Stimulated activated CD4-positive, alpha-beta T cell treated with anti-CD3 and anti-CD28 coated beads, Interleukin-4, amount 100 ng/mL, for 48 hours (primary cell): ENCODE results near the gene ZNF787.

ENCODE experiments used
- DNase-seq, 2 donors: peaks; one replicate each; pipeline ENCODE4 v3.0.0-alpha.2; 2020; ENCODE audit warnings: low read depth in 2 of 2

ZNF787 gene

DNA sequence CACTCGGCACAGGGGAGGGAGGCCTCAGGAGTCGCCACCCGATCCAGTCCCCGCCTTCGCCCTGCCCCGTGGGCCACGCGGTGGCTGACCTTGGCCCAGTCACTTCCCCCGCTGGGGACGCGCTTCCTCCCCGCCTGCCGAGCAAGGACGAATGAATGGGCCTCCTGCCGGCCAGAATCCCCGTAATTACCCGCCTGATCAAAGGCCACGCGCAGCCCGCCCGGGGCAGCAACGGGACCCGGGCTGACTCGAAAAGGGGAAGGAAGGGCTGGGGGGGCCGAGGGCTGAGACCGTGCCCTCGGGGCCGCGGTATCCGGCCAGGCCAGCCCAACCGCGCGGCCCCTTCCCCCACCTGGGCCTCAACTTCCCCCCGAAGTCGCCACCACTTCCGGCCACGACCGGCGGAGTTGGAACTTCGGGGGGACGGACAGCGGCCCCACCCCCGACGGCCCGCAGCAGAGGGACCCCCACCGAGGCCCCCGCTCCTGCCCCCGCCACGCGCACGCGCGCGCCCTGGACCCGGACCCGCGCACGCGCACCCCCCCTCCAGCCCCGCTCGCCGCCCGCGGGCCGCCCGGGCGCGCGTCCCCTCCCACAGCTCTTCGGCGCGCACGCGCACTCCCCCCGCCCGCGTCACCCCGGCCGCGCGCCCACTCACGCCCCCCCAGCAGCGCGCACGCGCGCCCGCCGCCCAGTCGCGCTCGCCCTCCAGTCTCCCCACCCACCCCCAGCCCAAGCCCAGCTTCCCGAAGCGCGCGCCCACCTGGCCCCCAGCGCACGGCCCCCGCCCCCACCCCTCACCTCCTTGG, 520 bp downstream of the ZNF787 start:
- DNase-seq: peak; percentile 74 to 75

GRCh38 chr19:56120002-56120370, 1.1 kb downstream of the ZNF787 start:
- no peak for DNase-seq

DNA sequence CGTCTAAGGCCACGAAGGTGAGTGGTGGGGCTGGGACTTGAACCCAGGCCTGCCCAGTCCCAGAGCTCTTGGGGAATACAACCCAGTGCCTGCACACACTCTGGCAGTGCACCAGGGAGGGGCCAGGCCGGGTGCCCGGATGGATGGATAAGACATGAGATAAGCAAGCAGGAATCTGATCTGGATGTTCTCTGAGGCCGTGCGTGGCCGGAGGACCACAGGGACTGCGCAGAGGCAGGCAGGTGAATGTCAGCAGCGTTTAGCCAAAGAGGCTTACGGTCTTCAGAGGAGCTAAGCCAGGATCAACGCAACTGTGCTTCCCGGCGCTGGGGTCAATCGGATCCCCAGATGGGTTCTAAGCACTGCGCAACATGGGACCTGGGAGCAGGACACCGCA, 1.5 kb downstream of the ZNF787 start:
- no peak for DNase-seq

DNA sequence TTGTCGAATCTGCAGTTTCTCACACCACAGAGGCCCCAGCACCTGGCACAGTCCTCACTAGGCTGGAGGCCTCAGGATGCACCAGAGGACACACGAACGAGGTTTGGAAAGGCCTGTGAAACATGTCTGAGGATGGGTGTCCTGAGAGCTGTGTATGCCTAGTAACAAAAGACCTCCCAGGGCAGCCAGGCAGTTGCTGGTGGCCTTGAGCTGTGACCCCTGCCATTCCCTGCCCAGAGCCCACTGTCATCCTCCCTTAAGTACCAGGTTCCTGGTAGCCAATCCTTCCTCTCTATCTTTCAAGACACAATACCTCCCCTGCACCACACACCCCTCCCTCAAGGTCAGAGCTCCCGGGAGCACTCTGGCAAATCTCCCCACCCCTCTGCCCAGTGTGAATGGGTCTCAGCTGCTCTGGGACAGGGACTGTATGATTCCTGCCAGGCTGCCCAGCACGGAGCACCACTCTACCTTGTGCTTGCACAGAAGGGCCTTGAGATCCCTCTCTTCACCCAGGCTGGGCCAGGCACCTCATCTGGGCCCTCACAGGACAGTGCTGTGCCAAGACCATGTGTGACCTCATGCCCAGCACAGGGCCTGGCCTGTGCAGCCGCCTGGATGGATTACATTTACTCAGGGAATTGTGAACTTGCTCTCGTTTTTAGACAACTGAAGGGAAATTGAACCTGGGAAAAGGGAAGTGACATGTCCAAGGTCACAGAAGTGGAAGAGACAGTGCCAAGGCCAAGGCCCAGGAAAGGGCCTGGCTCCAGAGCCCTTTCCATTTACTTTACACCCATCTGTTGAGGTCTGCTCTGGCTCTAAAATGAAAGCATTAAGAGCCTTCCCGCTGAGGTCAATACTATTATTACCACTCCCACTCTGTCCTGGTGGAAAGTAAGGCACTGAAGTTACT, 2.2 kb downstream of the ZNF787 start:
- DNase-seq: no peak

DNA sequence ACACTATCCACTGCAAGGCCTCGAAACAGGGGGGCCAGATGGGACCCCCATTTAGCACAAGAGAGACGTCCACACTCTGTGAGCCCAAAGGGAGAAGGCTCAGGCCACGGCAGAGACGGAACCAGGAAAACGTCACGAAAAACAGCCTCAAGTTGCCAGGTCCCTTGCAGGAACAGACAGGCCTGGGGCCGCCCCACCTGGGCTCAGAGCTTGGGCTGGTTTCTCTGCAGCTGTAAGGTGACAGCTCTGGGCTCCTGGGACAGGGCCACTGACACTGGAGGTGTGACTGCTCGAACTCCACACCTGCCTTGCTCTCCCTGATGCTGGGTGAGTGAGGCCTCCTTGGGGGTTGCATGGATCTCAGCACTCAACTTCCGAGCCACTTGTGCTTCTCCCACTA, 3.2 kb downstream of the ZNF787 start:
- no peak for DNase-seq

- DNase-seq: no peak
Observed at GRCh38 chr19:56117376-56117884, 3.7 kb downstream of the ZNF787 start.

DNA sequence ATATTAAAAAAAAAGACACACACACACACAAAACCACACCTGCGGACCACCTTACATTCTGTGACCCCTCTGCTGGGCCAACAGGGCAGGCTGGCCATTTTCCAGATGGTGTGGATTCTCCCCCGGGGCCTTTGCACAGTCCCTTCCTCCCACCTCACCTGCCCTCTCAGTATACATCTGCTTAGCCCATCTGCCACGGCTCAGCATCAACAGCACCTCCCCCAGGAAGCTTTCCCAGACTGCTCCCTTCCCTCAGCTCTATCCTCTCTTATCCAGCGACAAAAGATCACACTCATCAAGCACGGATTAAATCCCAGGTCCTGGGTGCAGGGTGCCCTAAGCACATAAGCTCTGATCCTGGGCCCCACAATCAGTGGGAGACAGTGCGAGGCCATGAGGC, 4.5 kb downstream of the ZNF787 start:
- DNase-seq: no peak

GRCh38 chr19:56115490-56115889, 5.6 kb downstream of the ZNF787 start:
- no peak for DNase-seq

GRCh38 chr19:56114778-56115110, 6.4 kb downstream of the ZNF787 start:
- DNase-seq: no peak

GRCh38 chr19:56114051-56114777, 6.9 kb downstream of the ZNF787 start:
- DNase-seq: no peak

DNA sequence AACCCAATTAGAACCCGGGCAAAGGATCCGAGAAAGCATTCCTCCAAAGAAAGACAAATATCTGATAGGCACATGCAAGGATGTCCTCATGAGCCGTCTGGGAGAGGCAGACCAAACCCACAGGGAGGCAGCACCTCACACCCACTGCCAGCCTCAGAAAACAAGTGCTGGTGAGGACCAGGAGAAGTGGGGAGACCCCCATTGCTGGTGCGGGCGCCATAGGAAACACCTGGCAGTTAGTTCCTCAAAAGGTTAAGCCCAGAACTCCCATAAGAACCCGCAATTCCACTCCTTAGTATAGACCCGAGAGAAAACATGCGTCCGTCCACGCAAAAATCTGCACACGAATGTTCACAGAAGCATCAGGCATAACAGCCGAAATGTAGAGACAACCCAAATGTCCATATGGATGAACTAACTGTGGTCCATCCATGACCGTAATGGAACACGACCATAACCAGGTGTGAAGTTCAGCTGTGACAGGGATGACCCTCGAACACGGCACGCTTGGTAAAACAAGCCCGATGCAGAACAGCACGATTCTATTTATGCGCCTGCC, 7.9 kb downstream of the ZNF787 start:
- DNase-seq: no peak

GRCh38 chr19:56112313-56112709, 8.8 kb downstream of the ZNF787 start:
- DNase-seq: no peak

- peak in 1 of 2 donors; percentile 30 for DNase-seq
Observed at GRCh38 chr19:56111601-56112312, 9.3 kb downstream of the ZNF787 start.

DNA sequence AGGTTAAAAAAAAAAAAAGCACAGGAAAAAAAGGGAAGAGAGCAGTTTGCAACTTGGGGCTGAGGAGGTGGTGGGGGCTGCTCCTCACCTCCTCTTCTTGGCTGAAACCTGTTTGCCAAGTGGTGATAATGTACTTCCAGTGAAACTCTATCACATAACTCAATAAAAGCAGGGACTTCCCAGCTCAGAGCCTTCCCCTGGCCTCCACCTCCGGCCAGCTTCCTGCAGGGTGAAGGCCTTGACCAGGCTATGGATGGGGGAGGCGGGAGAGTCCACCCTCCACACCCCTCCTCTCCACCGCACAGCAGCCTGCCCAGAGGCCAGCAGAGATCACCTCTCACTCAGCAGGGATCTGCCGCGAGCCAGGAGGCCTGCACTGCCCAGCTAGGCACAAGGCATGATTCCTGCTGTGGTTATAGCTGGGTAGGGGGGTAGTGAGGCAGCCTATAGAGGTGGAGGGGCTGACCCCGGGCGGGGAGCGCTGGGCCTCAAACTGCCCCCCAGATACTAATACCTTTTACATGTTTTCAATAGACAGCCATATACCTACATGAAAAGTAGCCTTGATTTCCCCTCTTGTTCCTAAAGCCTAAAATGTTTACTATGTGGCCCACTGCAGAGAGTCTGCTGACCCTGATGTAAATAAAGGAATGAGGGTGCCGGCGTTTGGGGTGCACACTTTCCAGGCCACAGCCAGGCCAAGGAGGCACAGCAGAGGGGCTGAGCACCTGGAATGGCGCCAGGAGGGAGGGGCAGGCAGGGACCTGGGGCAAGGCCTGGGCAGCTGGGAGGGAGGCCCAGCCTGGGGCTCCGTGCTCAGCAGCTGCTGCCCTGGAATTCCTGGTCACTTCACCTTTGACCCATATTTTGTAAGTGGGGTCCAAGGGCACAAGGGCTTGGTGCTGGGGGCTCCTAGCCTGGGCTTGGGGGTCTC, 10.3 kb downstream of the ZNF787 start:
- no peak for DNase-seq

DNA sequence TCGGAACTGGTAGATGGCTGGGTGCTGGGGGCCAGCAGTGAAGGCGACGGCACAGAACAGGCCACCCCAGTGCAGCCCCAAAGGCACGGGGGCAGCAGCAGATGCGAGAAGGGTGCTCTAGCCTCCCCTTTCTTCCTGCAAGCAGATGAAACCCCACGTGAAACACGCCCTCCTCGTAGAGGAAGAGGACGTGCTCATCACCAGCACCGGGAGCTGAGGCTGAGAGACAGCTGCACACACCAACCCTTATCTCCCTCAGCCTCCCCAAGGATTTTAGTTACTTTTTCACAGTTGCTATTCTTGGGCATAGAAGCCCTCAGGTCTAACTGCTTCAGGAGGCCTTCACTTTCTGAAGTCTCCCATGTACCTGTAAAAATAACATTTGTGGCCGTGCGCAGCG, 11.9 kb downstream of the ZNF787 start:
- DNase-seq: no peak

- no peak for DNase-seq
Observed at GRCh38 chr19:56108447-56109195, 12.5 kb downstream of the ZNF787 start.

DNA sequence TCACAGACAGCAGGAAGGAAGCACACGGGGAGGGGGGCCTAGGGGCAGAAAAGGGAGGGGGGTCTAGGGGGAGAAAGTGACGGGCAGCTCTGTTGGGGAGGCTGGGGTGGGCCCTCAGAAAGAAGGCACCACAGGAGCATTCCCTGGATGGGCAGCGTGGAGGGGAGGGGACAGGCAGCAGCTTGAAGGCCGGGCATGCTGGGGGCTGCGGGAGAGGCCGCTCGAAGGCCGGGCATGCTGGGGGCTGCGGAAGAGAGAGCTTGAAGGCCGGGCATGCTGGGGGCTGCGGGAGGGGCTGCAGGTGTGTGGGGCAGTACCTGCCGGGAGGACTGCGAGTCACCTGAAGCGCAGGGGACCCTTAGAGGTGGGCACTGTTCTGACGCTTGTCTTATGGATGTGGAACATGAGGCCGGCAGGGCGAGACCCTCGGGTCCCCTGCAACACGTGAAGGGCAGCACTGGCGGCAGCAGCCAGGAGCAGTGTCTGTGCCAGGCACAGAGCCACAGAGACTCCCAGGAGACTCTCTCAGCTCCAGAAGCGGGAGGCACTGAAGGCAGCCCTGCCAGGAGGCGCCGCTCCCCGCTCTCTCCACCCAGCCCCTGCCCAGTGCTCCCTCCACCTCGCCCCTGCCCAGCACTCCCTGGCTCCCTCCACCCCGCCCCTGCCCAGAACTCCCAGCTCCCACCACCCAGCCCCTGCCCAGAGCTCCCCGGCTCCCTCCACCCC, 13.3 kb downstream of the ZNF787 start:
- DNase-seq: no peak

DNA sequence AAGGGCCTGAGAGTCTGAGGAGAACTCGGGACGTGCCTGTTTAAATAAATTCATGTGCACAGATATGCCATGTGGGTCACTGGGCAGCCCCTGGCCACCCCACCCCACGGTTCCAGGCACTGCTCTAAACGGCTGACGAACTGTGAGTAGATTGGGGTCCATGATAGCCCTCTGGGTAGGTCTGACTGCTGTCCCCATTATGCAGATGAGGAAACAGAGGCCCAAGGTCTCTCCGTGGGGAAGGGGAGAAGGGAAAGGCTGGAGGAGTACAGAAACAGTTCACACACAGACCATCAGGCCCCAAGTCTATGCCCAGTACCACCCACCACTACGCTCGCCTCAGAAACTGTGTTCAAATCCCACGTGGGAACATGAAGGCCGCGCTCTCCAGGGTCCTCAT, 14.1 kb downstream of the ZNF787 start:
- DNase-seq: no peak

DNA sequence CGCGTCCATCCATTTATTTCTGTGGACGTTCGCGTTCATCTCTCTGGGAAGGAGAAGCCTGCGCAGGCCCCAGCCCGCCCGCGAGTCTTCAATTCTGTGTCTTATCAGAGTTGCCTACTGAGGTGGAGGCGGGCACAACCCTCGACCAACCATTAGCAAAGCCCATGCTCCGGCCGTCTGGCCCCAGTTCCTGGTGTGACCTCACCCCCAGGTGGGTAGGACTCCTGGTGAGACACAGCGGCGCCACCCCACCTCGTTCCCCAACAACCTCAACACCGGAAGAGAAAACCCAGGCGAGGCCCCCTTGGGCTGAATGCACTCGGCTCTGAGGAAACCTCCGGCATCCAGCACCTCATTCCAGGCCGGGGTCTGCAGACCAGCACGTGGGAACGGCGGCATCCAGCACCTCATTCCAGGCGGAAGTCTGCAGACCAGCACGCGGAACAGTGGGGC, 14.7 kb downstream of the ZNF787 start:
- no peak for DNase-seq
